ENCODE data around the gene NPAS3. TPM values are rescaled to one million over a fixed set of nuclear protein-coding genes. Genes with fewer than 3 reads are reported as not detected.

The NPAS3 gene
- total and polyA plus RNA-seq, 7 donors = 0.04 to 1.5 (median 0.39) TPM

DNA sequence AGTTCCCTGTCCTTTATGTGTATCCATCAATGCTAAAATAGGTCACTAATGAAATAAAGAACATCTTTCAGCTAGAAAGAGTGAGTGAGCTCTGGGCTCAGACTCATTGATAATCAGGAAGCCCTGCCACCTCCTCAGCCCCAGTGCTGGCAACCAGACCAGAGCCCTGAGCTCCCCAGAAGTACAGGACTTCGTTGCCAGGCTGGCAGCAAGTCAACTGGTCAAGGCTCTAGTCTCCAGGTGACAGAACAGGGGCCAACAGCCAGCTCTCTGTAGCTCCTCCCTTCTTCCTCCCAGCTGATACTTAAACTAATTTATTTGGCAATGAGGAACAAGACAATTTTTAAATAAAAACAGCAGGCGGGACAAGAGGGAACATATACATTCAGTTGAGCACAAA, 866.9 kb downstream of the NPAS3 start:
- WGBS, 3 donors = 36 to 61% (median 53%) methylated on average over 2 of the region's 2 CpGs
- no peak for ATAC-seq
- TF ChIP-seq, protein P1, sequence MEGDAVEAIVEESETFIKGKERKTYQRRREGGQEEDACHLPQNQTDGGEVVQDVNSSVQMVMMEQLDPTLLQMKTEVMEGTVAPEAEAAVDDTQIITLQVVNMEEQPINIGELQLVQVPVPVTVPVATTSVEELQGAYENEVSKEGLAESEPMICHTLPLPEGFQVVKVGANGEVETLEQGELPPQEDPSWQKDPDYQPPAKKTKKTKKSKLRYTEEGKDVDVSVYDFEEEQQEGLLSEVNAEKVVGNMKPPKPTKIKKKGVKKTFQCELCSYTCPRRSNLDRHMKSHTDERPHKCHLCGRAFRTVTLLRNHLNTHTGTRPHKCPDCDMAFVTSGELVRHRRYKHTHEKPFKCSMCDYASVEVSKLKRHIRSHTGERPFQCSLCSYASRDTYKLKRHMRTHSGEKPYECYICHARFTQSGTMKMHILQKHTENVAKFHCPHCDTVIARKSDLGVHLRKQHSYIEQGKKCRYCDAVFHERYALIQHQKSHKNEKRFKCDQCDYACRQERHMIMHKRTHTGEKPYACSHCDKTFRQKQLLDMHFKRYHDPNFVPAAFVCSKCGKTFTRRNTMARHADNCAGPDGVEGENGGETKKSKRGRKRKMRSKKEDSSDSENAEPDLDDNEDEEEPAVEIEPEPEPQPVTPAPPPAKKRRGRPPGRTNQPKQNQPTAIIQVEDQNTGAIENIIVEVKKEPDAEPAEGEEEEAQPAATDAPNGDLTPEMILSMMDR (IDR thresholded peaks at IDR 0.05) = no peak
- Histone ChIP-seq H3K4me1 (no peaks in the 10 kb centered on the region), H3K9me3 (no peaks in the 10 kb centered on the region), H3K4me3 (no peak overlapping the region), H3K27ac (no peak overlapping the region), H3K36me3 (ENCODE audit: insufficient read depth in 1 of 2, low read depth in 1 of 2) (no peaks in the 10 kb centered on the region), H3K27me3 (ENCODE audit: insufficient read depth in 3 of 3, low read length in 2 of 3) (peaks cover 0 to 9% (median 0%) of the 10 kb centered on the region in 3 donors)
- intact Hi-C loops (cut with DNase I) = no loop called here
- DNase-seq = no peak

DNA sequence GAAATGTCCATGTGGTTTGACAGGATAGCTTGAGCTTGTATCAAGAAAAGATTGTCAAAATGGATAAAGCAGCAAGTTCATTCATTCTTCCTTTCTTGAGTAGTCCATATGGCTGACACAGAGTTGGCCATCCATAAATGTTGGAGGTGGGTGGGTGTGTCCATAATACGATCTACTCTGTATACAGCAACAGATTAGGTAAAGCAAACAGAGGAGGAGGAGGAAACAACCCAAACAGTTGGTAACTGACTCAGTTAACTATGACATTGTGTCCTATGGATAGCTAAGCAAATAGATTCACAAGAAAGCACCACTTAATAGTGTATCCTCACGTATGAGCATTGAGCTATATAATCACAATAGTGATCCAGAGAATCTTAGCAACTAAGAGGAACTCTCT, 868.2 kb downstream of the NPAS3 start:
- no peaks in the 10 kb centered on the region for H3K27me3 ChIP-seq (ENCODE audit: insufficient read depth in 3 of 3, low read length in 2 of 3)
- H3K4me3 ChIP-seq = no peak overlapping the region
- no peaks in the 10 kb centered on the region for H3K9me3 ChIP-seq
- TF ChIP-seq, protein P1 (IDR thresholded peaks at IDR 0.05) = no peak
- intact Hi-C loops (cut with DNase I) = no loop called here
- H3K36me3 ChIP-seq (ENCODE audit: insufficient read depth in 1 of 2, low read depth in 1 of 2) = no peaks in the 10 kb centered on the region
- no peak overlapping the region for H3K27ac ChIP-seq
- H3K4me1 ChIP-seq = no peaks in the 10 kb centered on the region
- ATAC-seq (no peak), DNase-seq (no peak)
- 82 to 95% (median 90%) methylated on average over 2 of the region's 2 CpGs for WGBS, 3 donors

DNA sequence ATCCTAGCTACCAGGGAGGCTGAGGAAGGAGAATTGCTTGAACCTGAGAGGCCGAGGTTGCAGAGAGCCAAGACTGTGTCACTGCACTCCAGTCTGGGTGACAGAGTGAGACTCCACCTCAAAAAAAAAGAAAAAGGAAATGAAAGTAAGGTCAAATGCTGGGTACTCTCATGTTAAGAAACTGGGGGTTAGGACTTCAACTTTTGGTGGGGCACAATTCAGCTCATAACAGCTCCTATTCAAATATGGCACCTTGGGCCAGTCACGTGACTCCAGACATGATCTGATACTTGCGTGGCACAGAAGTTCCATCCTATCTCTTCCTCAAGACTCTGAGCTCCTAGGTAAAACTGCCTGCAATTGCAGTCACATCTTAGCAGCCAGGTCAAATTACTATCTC, 869.5 kb downstream of the NPAS3 start:
- no peak overlapping the region for H3K27ac ChIP-seq
- no peaks in the 10 kb centered on the region for H3K9me3 ChIP-seq
- DNase-seq (no peak), ATAC-seq (no peak)
- intact Hi-C loops (cut with DNase I) = no loop called here
- H3K36me3 ChIP-seq (ENCODE audit: insufficient read depth in 1 of 2, low read depth in 1 of 2) = no peaks in the 10 kb centered on the region
- no peak overlapping the region for H3K4me3 ChIP-seq
- no peaks in the 10 kb centered on the region for H3K27me3 ChIP-seq (ENCODE audit: insufficient read depth in 3 of 3, low read length in 2 of 3)
- 63 to 91% (median 77%) methylated on average over 3 of the region's 3 CpGs for WGBS, 3 donors
- H3K4me1 ChIP-seq = no peaks in the 10 kb centered on the region
- TF ChIP-seq, protein P1 (IDR thresholded peaks at IDR 0.05) = no peak

DNA sequence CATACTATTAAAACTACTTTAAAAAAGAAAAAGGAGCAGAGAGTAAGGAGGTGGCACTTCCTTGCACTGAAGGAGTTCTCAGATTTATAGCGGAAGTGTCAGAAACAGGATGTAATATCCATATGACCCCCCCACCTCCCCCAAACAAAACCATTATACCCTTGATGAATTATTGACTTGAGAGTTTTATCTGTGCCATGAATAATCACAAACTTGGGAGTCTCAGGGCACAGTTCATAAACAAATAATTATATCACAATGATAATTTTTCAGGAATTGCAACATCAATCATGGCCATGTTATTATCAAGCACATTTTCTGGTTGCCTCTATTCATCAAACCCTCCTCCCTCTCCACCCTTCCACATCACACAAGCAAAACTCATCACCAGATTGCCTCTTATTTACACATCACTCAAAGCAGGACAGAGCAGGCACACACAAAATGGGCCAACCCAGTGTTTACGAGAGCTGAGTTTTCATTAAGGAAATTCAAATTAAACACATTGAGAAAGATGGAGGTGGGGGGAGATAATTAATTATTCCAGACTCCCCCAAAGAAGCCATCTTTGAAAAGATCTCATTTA, 870.8 kb downstream of the NPAS3 start:
- no peak for ATAC-seq
- intact Hi-C loops (cut with DNase I) = no loop called here
- no peaks in the 10 kb centered on the region for H3K36me3 ChIP-seq (ENCODE audit: insufficient read depth in 1 of 2, low read depth in 1 of 2)
- H3K9me3 ChIP-seq = no peaks in the 10 kb centered on the region
- 94 to 98% (median 95%) methylated on average over 2 of the region's 2 CpGs for WGBS, 3 donors
- H3K4me3 ChIP-seq = no peak overlapping the region
- DNase-seq = no peak
- H3K27me3 ChIP-seq (ENCODE audit: insufficient read depth in 3 of 3, low read length in 2 of 3) = peaks cover 0 to 2% (median 0%) of the 10 kb centered on the region in 3 donors
- no peaks in the 10 kb centered on the region for H3K4me1 ChIP-seq
- H3K27ac ChIP-seq = no peak overlapping the region
- TF ChIP-seq, protein P1 (IDR thresholded peaks at IDR 0.05) = no peak

DNA sequence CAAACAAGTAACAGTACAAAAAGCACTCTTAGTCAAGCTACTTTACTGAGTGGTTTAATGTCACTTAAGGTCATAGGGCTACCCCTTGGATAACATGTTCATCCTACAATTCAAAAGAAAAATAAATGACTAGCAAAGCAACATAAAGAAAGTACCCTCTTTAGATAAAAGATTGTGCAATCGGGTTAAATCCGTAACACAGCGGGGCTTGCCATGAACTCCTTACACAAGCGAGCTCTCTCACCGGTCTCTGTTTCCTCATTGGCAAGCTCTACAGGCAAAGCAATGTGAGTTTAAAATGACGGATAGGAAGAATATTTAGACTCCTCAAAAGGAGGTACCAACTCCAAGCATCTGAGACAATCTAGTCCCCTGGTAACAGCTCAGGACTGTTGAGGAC, 871.6 kb downstream of the NPAS3 start:
- intact Hi-C loops (cut with DNase I) = no loop called here
- TF ChIP-seq, protein P1 (IDR thresholded peaks at IDR 0.05) = no peak
- peaks cover 0 to 2% (median 0%) of the 10 kb centered on the region in 3 donors for H3K27me3 ChIP-seq (ENCODE audit: insufficient read depth in 3 of 3, low read length in 2 of 3)
- no peaks in the 10 kb centered on the region for H3K4me1 ChIP-seq
- ATAC-seq = no peak
- H3K9me3 ChIP-seq = no peaks in the 10 kb centered on the region
- no peaks in the 10 kb centered on the region for H3K36me3 ChIP-seq (ENCODE audit: insufficient read depth in 1 of 2, low read depth in 1 of 2)
- whole genome bisulfite sequencing, 3 donors = 81 to 94% (median 82%) methylated on average over 6 of the region's 6 CpGs
- no peak for DNase-seq
- H3K4me3 ChIP-seq = no peak overlapping the region
- no peak overlapping the region for H3K27ac ChIP-seq

All from psoas muscle (tissue), 8 donors.